Measurements from ENCODE around the gene PREB.

Gene PREB

GRCh38 chr2:27133195-27133875, 1.1 kb downstream of the PREB start:
- no peak for DNase-seq (ENCODE audit: low read depth)
- TF ChIP-seq CTCF (conservative IDR thresholded peaks at IDR 0.05; ENCODE audit: low read depth, low read length), result no peak
- peak overlapping the region; percentile 87 for H3K4me3 ChIP-seq (ENCODE audit: low read length)

GRCh38 chr2:27131429-27131828, 3.0 kb downstream of the PREB start:
- no peak for TF ChIP-seq CTCF (conservative IDR thresholded peaks at IDR 0.05; ENCODE audit: low read depth, low read length)

GRCh38 chr2:27130396-27130795, 4.0 kb downstream of the PREB start:
- no peak for DNase-seq (ENCODE audit: low read depth)
- TF ChIP-seq CTCF (conservative IDR thresholded peaks at IDR 0.05; ENCODE audit: low read depth, low read length), result no peak
- H3K4me3 ChIP-seq (ENCODE audit: low read length), result no peak overlapping the region

More at GRCh38 chr2:27131429-27131828, 3.0 kb downstream of the PREB start:
- DNase-seq (ENCODE audit: low read depth), result no peak
- H3K4me3 ChIP-seq (ENCODE audit: low read length), result no peak overlapping the region

GRCh38 chr2:27128668-27129571, 5.5 kb downstream of the PREB start:
- no peak for DNase-seq (ENCODE audit: low read depth)
- no peak for TF ChIP-seq CTCF (conservative IDR thresholded peaks at IDR 0.05; ENCODE audit: low read depth, low read length)
- H3K4me3 ChIP-seq (ENCODE audit: low read length), result no peak overlapping the region

GRCh38 chr2:27127883-27128667, 6.4 kb downstream of the PREB start:
- TF ChIP-seq CTCF (conservative IDR thresholded peaks at IDR 0.05; ENCODE audit: low read depth, low read length), result no peak
- no peak overlapping the region for H3K4me3 ChIP-seq (ENCODE audit: low read length)
- no peak for DNase-seq (ENCODE audit: low read depth)

- DNase-seq (ENCODE audit: low read depth), result no peak
- TF ChIP-seq CTCF (conservative IDR thresholded peaks at IDR 0.05; ENCODE audit: low read depth, low read length), result no peak
- H3K4me3 ChIP-seq (ENCODE audit: low read length), result no peak overlapping the region
These were observed 8.2 kb downstream of the PREB start for GRCh38 chr2:27126252-27126710.

Measured in retinal pigment epithelial cell (primary cell).